NCI-H2107 treated with DMSO at 0.1 percent for 48 hours (cell line): Measurements from ENCODE around the gene SIPA1L3.
A peak's percentile ranks its signal among the peaks of the same experiment; 100 is the strongest.

Source experiments
- DNase-seq: peaks from one replicate; lab custom pipeline; 2025; ENCODE audit not compliant: unreplicated experiment; lab: John Stamatoyannopoulos, UW

Gene SIPA1L3

GRCh38 chr19:38180071-38180470 lies 273.1 kb downstream of the SIPA1L3 start:
- no peak for DNase-seq

- no peak for DNase-seq
Measured at GRCh38 chr19:38182536-38183210, 275.7 kb downstream of the SIPA1L3 start.

- DNase-seq: no peak
Measured at GRCh38 chr19:38183251-38183897, 276.4 kb downstream of the SIPA1L3 start.

- DNase-seq: no peak
Measured at GRCh38 chr19:38184815-38185214, 277.8 kb downstream of the SIPA1L3 start.

GRCh38 chr19:38185562-38185961 lies 278.6 kb downstream of the SIPA1L3 start:
- no peak for DNase-seq

GRCh38 chr19:38190061-38190460 lies 283.1 kb downstream of the SIPA1L3 start:
- no peak for DNase-seq

GRCh38 chr19:38190793-38191192 lies 283.8 kb downstream of the SIPA1L3 start:
- no peak for DNase-seq

- no peak for DNase-seq
Measured at GRCh38 chr19:38191747-38192146, 284.7 kb downstream of the SIPA1L3 start.

- peak; percentile 47 for DNase-seq
Measured at GRCh38 chr19:38193445-38193844, 286.4 kb downstream of the SIPA1L3 start.

GRCh38 chr19:38194061-38194701 lies 287.2 kb downstream of the SIPA1L3 start:
- DNase-seq: peak; percentile 10

GRCh38 chr19:38195237-38195636 lies 288.2 kb downstream of the SIPA1L3 start:
- no peak for DNase-seq

GRCh38 chr19:38196245-38196837 lies 289.3 kb downstream of the SIPA1L3 start:
- no peak for DNase-seq

- no peak for DNase-seq
Measured at GRCh38 chr19:38196948-38197656, 290.1 kb downstream of the SIPA1L3 start.

- DNase-seq: no peak
Measured at GRCh38 chr19:38197937-38198704, 291.1 kb downstream of the SIPA1L3 start.

- DNase-seq: no peak
Measured at GRCh38 chr19:38199340-38199739, 292.3 kb downstream of the SIPA1L3 start.

- no peak for DNase-seq
Measured at GRCh38 chr19:38201731-38202130, 294.7 kb downstream of the SIPA1L3 start.

GRCh38 chr19:38202504-38202903 lies 295.5 kb downstream of the SIPA1L3 start:
- no peak for DNase-seq

- no peak for DNase-seq
Measured at GRCh38 chr19:38203197-38203596, 296.2 kb downstream of the SIPA1L3 start.

GRCh38 chr19:38204096-38204495 lies 297.1 kb downstream of the SIPA1L3 start:
- no peak for DNase-seq

GRCh38 chr19:38204728-38205127 lies 297.7 kb downstream of the SIPA1L3 start:
- peak; percentile 12 for DNase-seq
